Activated T-cell treated with anti-CD3 and anti-CD28 coated beads, Interleukin-2, amount 50 U/mL, for 4 hours (primary cell): Measurements from ENCODE around the gene RPL41. TPM values are rescaled to one million over a fixed set of nuclear protein-coding genes. Genes with fewer than 3 reads are reported as not detected.

Source experiments
- ATAC-seq, 2 donors: fragments of 200-7000 bp; cut with Tn5 transposase; one replicate each; pipeline ENCODE4 v1.10.0; 2021
- DNase-seq: peaks from one replicate; pipeline ENCODE4 v3.0.0-alpha.2; 2020
- H3K27me3 Mint-ChIP-seq: one replicate; pipeline ENCODE4 v1.8.0; 2021; ENCODE audit warnings: low read depth, mixed read lengths
- H3K36me3 Mint-ChIP-seq: one replicate; pipeline ENCODE4 v1.8.0; 2022; ENCODE audit warnings: mixed read lengths; ENCODE audit not compliant: insufficient read depth
- H3K4me1 Mint-ChIP-seq: one replicate; pipeline ENCODE4 v1.8.0; 2021; ENCODE audit warnings: low read depth, mixed read lengths
- H3K4me3 Mint-ChIP-seq: one replicate; pipeline ENCODE4 v1.8.0; 2021; ENCODE audit warnings: mild to moderate bottlenecking, moderate library complexity, mixed read lengths
- H3K9me3 Mint-ChIP-seq: one replicate; pipeline ENCODE4 v1.8.0; 2021; ENCODE audit warnings: mixed read lengths
- total RNA-seq, 3 donors: library from RNA; stranded (reverse); gene quantifications; one replicate each; pipeline ENCODE4 v1.2.1, GENCODE V29; 2021

RPL41 gene
- total RNA-seq, 3 donors from 2014 or later: 3,827 to 4,080 (median 3,837) TPM

DNA sequence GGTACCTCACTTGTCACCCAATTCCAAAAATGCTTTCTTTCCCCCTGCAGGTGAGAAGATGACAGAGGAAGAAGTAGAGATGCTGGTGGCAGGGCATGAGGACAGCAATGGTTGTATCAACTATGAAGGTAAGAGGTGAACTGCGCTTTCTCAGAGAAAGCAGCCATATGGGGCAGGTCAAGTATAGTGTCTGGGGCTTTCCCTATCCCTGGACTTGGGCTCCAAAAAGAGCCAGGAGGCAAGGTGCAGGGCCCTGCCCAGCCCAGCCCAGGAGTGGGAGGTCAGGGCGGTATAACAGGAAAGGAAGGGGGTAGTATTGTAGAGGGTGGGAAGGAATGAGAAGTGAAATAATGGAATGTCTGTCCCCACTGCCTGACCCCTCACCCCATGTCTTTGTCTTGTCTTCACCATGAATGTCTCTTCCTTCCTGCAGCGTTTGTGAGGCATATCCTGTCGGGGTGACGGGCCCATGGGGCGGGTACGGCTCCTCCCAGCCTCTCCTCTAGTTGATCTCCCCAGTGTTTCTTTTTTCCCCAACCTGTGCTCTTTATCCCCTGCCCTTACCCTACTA is 43.8 kb downstream of the RPL41 start:
- peaks cover 39% of the 10 kb centered on the region for H3K36me3 Mint-ChIP-seq
- ATAC-seq (peak; percentile 47 to 52), DNase-seq (peak; percentile 58)
- H3K4me3 Mint-ChIP-seq: peak overlapping the region; percentile 95
- no peaks in the 10 kb centered on the region for H3K9me3 Mint-ChIP-seq
- H3K4me1 Mint-ChIP-seq: peaks cover 35% of the 10 kb centered on the region
- no peaks in the 10 kb centered on the region for H3K27me3 Mint-ChIP-seq

DNA sequence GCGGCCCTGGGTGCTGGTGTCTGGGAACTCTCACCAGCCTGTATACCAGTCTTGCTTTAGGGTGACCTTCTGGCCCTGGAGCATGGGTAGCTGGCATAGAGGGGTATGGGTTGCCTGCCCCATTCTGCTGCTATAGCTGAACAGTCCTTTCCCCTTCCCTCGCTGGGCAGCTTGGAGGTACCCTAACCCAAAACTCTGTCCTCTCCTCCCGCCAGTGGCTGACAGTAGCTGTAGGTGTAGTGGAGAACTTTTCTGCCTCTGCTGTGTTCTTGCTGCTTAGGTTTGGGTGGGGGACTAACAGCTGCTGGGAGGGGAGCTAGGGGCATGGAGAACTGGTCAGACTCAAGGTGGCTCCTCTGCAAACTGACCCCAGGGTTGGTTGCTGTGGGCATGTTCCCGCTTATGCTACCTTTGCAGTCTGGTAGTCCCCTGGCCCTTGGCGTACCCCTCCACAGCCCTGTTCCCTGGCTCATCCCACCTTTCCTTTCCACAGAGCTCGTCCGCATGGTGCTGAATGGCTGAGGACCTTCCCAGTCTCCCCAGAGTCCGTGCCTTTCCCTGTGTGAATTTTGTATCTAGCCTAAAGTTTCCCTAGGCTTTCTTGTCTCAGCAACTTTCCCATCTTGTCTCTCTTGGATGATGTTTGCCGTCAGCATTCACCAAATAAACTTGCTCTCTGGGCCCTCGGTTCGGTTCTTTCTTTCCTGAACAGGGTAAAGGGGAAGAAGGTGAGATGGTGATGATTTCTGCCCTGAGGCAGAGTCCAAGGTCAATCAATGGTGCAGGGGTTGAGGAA is 44.7 kb downstream of the RPL41 start:
- Mint-ChIP-seq H3K36me3 (peaks cover 38% of the 10 kb centered on the region), H3K27me3 (no peaks in the 10 kb centered on the region), H3K4me1 (peaks cover 35% of the 10 kb centered on the region), H3K9me3 (no peaks in the 10 kb centered on the region), H3K4me3 (peak overlapping the region; percentile 95)
- no peak for DNase-seq
- no peak for ATAC-seq

DNA sequence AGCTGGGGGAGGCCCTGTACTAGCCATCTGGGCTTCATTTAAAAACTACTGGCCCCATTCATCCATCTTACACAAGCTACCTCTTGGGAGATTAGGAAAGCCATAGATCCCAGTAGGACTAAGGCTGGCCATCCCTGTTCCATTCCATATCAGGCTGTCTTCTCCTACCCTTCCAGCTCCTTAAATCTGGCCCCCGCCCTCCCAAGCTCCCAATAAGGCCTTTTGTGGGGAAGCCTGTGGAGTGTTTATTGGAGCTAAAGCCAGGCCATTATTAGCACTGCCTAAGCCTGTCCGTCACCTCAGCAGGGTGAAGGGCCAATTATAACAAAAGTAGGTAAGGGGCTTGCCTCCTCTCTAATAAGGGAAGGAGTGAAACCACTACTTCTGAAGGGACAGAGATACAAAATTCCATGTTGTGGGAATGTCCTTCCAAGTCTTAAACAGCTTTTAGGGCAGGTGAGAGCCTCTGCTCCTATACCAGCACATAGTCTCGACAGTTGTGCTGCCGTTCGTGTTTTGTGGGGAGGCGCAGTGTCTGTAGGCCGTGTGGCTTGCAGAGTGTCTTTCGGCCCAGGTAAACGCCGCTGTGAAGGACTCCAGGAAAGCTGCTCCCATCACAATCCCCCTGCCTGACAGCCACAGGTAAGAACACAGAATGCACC is 45.4 kb downstream of the RPL41 start:
- DNase-seq (no peak), ATAC-seq (no peak)
- no peaks in the 10 kb centered on the region for H3K27me3 Mint-ChIP-seq
- peak overlapping the region; percentile 95 for H3K4me3 Mint-ChIP-seq
- peaks cover 35% of the 10 kb centered on the region for H3K4me1 Mint-ChIP-seq
- no peaks in the 10 kb centered on the region for H3K9me3 Mint-ChIP-seq
- H3K36me3 Mint-ChIP-seq: peaks cover 38% of the 10 kb centered on the region

DNA sequence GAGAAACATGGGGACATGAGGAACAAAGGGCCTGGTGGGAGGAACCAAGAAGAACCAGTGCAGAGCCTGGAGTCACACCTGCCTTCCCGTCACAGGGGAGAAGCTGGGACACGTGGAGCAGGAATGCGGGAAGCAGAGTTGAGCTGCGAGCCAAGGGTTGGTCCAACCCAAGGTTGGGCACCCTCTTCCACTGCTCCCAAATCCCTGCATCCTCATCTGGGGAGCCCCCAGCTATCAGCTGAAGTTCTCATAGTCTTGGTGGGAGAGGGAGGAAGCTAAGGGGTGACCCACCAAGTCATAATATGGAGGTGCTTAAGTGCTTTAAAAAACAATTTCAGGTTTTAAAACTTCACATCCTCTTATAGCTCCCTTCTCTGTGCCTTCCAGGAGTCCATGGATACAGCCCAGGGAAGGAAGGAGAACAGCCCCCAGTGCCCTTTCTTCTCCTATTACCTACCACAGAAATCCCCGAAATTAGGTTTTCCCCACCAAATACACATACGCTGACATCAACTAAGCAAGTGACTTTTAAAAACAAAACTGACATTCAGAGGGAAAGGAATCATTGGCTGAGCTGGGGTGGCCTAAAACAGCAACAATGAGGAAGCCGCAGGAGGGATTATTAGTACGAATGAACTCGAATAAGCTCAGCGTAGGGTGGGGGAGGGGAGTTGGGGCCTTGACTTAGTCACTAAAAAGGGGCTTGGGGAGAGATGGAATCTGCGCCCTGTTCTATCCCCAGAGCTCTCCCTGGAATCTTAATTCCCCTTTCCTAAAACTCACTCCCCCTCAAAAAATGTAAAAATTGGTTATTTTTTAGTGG is 46.2 kb downstream of the RPL41 start:
- Mint-ChIP-seq H3K4me3 (no peak overlapping the region), H3K9me3 (no peaks in the 10 kb centered on the region), H3K36me3 (peaks cover 42% of the 10 kb centered on the region), H3K4me1 (peaks cover 28% of the 10 kb centered on the region), H3K27me3 (no peaks in the 10 kb centered on the region)
- DNase-seq: no peak
- ATAC-seq: no peak

DNA sequence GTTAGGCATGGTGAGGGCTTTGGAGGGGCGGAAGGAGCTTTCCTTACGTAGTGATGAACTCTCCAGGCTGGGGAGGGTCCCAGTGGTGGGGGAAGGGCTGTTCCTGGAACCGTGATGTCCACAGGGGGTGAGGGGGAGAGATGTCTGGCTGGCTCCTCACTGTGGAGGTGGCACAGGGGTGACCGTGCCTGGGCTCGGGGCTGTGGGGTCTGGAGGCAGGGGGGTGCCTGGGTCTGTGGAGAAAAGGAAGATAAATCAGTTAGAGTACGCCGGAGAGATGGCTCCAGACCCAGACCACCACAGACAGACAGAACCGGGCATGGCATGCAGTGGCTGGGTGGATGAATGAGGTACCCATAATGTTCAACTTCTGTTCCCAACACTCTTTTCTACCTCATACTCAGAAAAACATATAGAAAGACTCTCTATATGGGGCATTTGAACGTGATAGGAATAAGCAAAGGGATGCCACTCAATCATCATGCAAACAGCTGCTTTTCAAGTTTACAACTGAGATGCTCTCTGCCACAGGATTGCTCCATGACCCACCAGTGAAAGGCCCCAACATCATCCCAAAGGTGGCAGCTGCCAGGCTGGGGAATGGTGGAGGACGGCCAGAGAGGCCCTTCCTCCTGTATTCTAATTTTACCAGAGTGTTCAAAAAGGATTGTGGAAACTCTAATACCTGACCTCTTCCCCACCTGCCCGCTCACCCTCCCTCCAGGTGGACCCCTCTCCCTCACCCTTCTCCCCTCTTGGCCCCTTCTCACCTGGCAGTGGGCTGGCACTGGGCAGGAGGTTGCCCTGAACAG is 47.3 kb downstream of the RPL41 start:
- Mint-ChIP-seq H3K4me3 (no peak overlapping the region), H3K36me3 (peaks cover 46% of the 10 kb centered on the region), H3K27me3 (no peaks in the 10 kb centered on the region), H3K9me3 (no peaks in the 10 kb centered on the region), H3K4me1 (peaks cover 28% of the 10 kb centered on the region)
- ATAC-seq (no peak), DNase-seq (no peak)

DNA sequence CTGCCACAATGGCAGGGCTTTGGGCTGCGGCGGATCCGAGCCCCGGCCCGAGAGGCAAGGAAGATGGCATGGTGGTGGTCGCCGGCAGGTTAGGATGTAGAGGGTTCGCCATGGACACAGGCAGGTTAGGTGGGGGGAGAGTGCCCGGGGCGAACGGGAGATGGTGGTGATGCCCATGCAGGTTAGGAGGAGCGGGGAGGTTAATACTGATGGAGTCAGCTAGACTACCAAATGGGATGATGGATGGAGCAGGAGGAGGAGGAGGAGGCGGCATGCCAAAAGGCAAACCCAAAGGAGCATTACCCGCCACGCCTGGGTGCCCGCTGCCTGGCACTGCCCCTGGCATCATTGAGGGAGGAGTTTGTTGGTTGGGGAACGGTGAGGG is 47.9 kb downstream of the RPL41 start:
- DNase-seq: no peak
- peaks cover 23% of the 10 kb centered on the region for H3K4me1 Mint-ChIP-seq
- no peak overlapping the region for H3K4me3 Mint-ChIP-seq
- H3K27me3 Mint-ChIP-seq: no peaks in the 10 kb centered on the region
- no peak for ATAC-seq
- no peaks in the 10 kb centered on the region for H3K9me3 Mint-ChIP-seq
- H3K36me3 Mint-ChIP-seq: peaks cover 41% of the 10 kb centered on the region

DNA sequence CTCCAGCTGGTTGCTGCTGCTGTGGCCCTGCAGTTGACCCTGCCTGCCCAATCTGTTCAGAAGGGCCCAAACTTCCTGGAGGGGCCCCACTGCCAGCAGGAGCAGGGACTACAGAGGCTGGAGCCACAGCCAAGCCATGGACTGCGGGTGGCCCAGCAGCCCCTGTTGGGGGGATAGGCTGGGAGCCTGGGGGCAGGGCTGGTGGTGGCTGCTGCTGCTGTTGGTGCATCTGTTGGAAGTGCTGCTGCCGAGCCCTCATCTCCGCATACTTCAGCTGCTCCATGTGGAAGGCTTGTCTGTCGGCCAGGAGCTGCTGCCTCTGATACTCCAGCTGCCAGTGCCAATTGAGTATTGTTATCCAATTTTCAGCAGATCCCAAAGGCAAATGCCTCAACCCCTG is 48.9 kb downstream of the RPL41 start:
- Mint-ChIP-seq H3K27me3 (no peaks in the 10 kb centered on the region), H3K36me3 (peaks cover 42% of the 10 kb centered on the region), H3K4me1 (peaks cover 14% of the 10 kb centered on the region), H3K4me3 (no peak overlapping the region), H3K9me3 (no peaks in the 10 kb centered on the region)
- DNase-seq (no peak), ATAC-seq (no peak)

Other genes with a start within 250 kb of the RPL41 start
- gene PYM1, start 188.7 kb upstream of the RPL41 start, total RNA-seq: 10 to 100 TPM; 24.9 to 30.0 (median 28.4) TPM
- gene DGKA, start 185.5 kb upstream of the RPL41 start, total RNA-seq: 100 to 1,000 TPM; 132 to 164 (median 153) TPM
- gene PMEL, start 150.6 kb upstream of the RPL41 start, total RNA-seq: under 1 TPM in 2 of 3 donors, not detected in 1; 0.13 to 0.41 TPM
- 10 to 100 TPM; 65.4 to 80.1 (median 74.1) TPM for gene CDK2, start 149.8 kb upstream of the RPL41 start, total RNA-seq
- gene RAB5B, start 142.6 kb upstream of the RPL41 start, total RNA-seq: 10 to 100 TPM; 18.5 to 27.5 (median 22.6) TPM
- 1 to 10 TPM in 2 of 3 donors, under 1 TPM in 1; 0.68 to 1.3 (median 1.2) TPM for gene SUOX, start 119.4 kb upstream of the RPL41 start, total RNA-seq
- 10 to 100 TPM in 2 of 3 donors, 1 to 10 TPM in 1; 9.4 to 14.6 (median 10.5) TPM for gene IKZF4, start 95.6 kb upstream of the RPL41 start, total RNA-seq
- 100 to 1,000 TPM in 2 of 3 donors, 10 to 100 TPM in 1; 73.1 to 118 (median 110) TPM for gene RPS26, start 74.7 kb upstream of the RPL41 start, total RNA-seq
- 1 to 10 TPM in 1 of 3 donors, under 1 TPM in 2; 0.48 to 1.6 (median 0.63) TPM for gene ERBB3, start 36.5 kb upstream of the RPL41 start, total RNA-seq
- gene PA2G4, start 12.1 kb upstream of the RPL41 start, total RNA-seq: 100 to 1,000 TPM; 538 to 590 (median 573) TPM
- 1 to 10 TPM; 7.4 to 8.3 (median 8.2) TPM for gene ZC3H10, start 1.6 kb downstream of the RPL41 start, total RNA-seq
- 100 to 1,000 TPM in 2 of 3 donors, 10 to 100 TPM in 1; 95.9 to 113 (median 106) TPM for gene ESYT1, start 11.6 kb downstream of the RPL41 start, total RNA-seq
- gene MYL6B, start 36.0 kb downstream of the RPL41 start, total RNA-seq: 10 to 100 TPM; 30.3 to 34.5 (median 30.8) TPM
- 100 to 1,000 TPM; 684 to 725 (median 686) TPM for gene MYL6, start 41.7 kb downstream of the RPL41 start, total RNA-seq
- 10 to 100 TPM; 85.7 to 92.9 (median 86.4) TPM for gene SMARCC2, start 72.8 kb downstream of the RPL41 start, total RNA-seq
- 10 to 100 TPM; 39.3 to 45.6 (median 40.1) TPM for gene RNF41, start 105.3 kb downstream of the RPL41 start, total RNA-seq
- 100 to 1,000 TPM in 1 of 3 donors, 10 to 100 TPM in 2; 92.7 to 103 (median 98.9) TPM for gene NABP2, start 107.7 kb downstream of the RPL41 start, total RNA-seq
- under 1 TPM; 0.53 to 0.84 (median 0.79) TPM for gene SLC39A5, start 113.4 kb downstream of the RPL41 start, total RNA-seq
- 10 to 100 TPM; 60.8 to 70.3 (median 67.5) TPM for gene ANKRD52, start 141.8 kb downstream of the RPL41 start, total RNA-seq
- gene COQ10A, start 150.3 kb downstream of the RPL41 start, total RNA-seq: 10 to 100 TPM; 11.1 to 13.7 (median 11.5) TPM
- 100 to 1,000 TPM; 344 to 373 (median 354) TPM for gene CS, start 183.7 kb downstream of the RPL41 start, total RNA-seq
- 100 to 1,000 TPM; 162 to 178 (median 174) TPM for gene CNPY2, start 199.4 kb downstream of the RPL41 start, total RNA-seq
- 10 to 100 TPM; 16.4 to 20.3 (median 17.3) TPM for gene PAN2, start 217.4 kb downstream of the RPL41 start, total RNA-seq
- gene IL23A, start 222.3 kb downstream of the RPL41 start, total RNA-seq: 10 to 100 TPM; 19.8 to 35.1 (median 26.4) TPM
- gene STAT2, start 243.5 kb downstream of the RPL41 start, total RNA-seq: 10 to 100 TPM; 35.8 to 55.5 (median 50.4) TPM
- gene APOF, start 246.2 kb downstream of the RPL41 start, total RNA-seq: under 1 TPM in 1 of 3 donors, not detected in 2; 0.16 TPM